ENCODE measurements around the gene FAM240B. TPM values are rescaled to one million over a fixed set of nuclear protein-coding genes. Genes with fewer than 3 reads are reported as not detected.

Gene FAM240B
- total RNA-seq, 4 donors from 2014 or later: not detected

DNA sequence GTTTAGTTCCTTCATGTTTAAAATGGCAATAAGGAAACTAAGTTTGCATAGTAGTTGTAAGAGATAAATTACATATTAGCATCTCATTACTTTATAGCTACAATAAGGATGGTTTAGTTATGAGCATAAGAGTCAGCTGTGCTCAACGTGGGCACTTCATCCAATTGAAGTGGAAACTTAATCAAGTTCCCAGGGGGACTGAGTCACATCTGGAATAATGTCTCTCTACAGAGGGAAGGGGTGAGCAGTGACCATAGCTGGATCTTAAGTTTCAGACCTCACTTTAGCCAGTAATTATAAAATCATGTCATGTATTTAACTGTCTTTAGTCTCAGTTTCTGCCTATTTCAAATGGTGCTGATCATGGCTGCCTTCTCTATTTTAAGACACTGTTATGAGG, 36.8 kb upstream of the FAM240B start:
- 53% methylated on average over 1 of the region's 1 CpG for WGBS
- Histone ChIP-seq H3K36me3 (no peaks in the 10 kb centered on the region), H3K4me3 (no peak overlapping the region), H3K9me3 (no peaks in the 10 kb centered on the region), H3K27me3 (no peaks in the 10 kb centered on the region), H3K4me1 (peaks cover 0 to 8% (median 5%) of the 10 kb centered on the region in 4 donors), H3K27ac (replicated peaks in 1 of 4) (no peak overlapping the region)
- TF ChIP-seq EP300 (IDR thresholded peaks at IDR 0.05) (no peak), POLR2A (IDR thresholded peaks at IDR 0.05; ENCODE audit: low read depth) (no peak), POLR2AphosphoS5 (IDR thresholded peaks at IDR 0.05) (no peak)
- TF ChIP-seq, protein P1, sequence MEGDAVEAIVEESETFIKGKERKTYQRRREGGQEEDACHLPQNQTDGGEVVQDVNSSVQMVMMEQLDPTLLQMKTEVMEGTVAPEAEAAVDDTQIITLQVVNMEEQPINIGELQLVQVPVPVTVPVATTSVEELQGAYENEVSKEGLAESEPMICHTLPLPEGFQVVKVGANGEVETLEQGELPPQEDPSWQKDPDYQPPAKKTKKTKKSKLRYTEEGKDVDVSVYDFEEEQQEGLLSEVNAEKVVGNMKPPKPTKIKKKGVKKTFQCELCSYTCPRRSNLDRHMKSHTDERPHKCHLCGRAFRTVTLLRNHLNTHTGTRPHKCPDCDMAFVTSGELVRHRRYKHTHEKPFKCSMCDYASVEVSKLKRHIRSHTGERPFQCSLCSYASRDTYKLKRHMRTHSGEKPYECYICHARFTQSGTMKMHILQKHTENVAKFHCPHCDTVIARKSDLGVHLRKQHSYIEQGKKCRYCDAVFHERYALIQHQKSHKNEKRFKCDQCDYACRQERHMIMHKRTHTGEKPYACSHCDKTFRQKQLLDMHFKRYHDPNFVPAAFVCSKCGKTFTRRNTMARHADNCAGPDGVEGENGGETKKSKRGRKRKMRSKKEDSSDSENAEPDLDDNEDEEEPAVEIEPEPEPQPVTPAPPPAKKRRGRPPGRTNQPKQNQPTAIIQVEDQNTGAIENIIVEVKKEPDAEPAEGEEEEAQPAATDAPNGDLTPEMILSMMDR (IDR thresholded peaks at IDR 0.05): no peak
- intact Hi-C loops (cut with DNase I): no loop called here
- DNase-seq (ENCODE audit: extremely low spot score): no peak

DNA sequence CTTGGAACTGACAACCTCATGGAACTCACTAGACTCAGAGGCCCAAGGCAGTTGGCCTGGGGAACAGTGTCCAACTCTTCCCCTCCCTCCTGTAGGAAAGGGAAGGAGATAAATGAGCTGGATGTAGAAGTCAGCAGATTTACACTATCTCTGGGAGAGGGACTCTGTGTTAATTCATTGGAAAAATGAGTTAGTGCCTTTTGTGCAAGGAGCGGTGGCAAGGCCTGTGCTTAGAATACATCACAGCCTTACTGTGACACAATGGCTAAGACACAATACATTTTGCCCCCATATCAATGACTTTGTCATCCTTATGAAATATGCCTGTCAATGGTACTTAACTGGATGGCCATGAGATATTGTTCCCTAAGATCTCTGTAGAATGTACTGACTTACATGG, 28.0 kb upstream of the FAM240B start:
- H3K4me1 ChIP-seq: no peaks in the 10 kb centered on the region
- peak; percentile 26 for DNase-seq (ENCODE audit: extremely low spot score)
- H3K9me3 ChIP-seq: no peaks in the 10 kb centered on the region
- no peak overlapping the region for H3K27ac ChIP-seq (replicated peaks in 1 of 4)
- no peak overlapping the region for H3K4me3 ChIP-seq
- H3K27me3 ChIP-seq: no peaks in the 10 kb centered on the region
- intact Hi-C loops (cut with DNase I): no loop called here
- WGBS: 100% methylated on average over 1 of the region's 1 CpG
- no peaks in the 10 kb centered on the region for H3K36me3 ChIP-seq
- no peak for TF ChIP-seq EP300 (IDR thresholded peaks at IDR 0.05)
- TF ChIP-seq, protein P1 (IDR thresholded peaks at IDR 0.05): no peak

DNA sequence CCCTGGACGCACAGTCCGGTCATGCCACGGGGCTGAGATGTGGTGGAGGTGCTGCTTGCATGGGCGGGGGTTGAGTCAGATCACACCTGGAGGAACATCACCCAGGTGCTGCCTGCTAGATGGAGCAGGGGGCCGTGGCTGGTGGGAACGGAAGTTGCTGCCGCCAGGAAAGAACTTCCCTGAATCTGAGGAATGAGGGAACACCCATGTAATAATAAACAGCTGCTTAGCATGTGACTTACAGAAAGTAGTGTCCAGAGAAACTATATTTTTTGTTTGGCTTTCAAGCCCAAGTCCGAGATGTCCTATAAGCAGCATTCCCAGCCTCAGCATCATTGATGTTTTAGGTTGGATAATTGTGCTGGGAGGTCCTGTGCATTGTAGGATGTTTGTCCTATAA, 27.1 kb upstream of the FAM240B start:
- Histone ChIP-seq H3K4me1 (no peaks in the 10 kb centered on the region), H3K9me3 (no peaks in the 10 kb centered on the region), H3K27me3 (no peaks in the 10 kb centered on the region), H3K36me3 (no peaks in the 10 kb centered on the region), H3K27ac (replicated peaks in 1 of 4) (no peak overlapping the region), H3K4me3 (no peak overlapping the region)
- DNase-seq (ENCODE audit: extremely low spot score): no peak
- TF ChIP-seq EP300 (IDR thresholded peaks at IDR 0.05) (no peak), POLR2A (IDR thresholded peaks at IDR 0.05; ENCODE audit: low read depth) (no peak), POLR2AphosphoS5 (IDR thresholded peaks at IDR 0.05) (no peak)
- TF ChIP-seq, protein P1 (IDR thresholded peaks at IDR 0.05): no peak
- intact Hi-C loops (cut with DNase I): no loop called here
- WGBS: 77% methylated on average over 8 of the region's 8 CpGs

DNA sequence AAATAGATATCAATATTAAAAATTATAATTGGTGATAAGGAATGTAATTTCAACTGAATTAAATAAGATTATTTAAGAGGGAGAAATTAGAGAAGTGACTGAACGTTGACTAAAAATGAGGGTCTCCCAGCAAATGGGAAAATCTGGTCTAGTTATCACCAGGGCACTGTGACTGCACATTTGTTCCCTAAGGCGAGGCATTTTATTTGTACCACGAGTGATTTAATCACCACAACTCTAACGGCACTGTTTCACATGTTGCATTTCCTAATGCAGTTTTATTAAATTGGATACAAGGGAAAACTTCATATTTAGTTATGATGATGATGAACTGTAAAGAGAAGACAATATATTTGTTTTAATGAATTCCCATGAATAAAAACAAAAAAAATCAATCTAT, 26.4 kb upstream of the FAM240B start:
- Histone ChIP-seq H3K9me3 (no peaks in the 10 kb centered on the region), H3K36me3 (no peaks in the 10 kb centered on the region), H3K4me3 (no peak overlapping the region), H3K27me3 (no peaks in the 10 kb centered on the region), H3K27ac (replicated peaks in 1 of 4) (no peak overlapping the region), H3K4me1 (no peaks in the 10 kb centered on the region)
- intact Hi-C loops (cut with DNase I): no loop called here
- WGBS: 81% methylated on average over 4 of the region's 4 CpGs
- DNase-seq (ENCODE audit: extremely low spot score): no peak
- no peak for TF ChIP-seq EP300 (IDR thresholded peaks at IDR 0.05)
- no peak for TF ChIP-seq POLR2A (IDR thresholded peaks at IDR 0.05; ENCODE audit: low read depth)
- TF ChIP-seq, protein P1 (IDR thresholded peaks at IDR 0.05): no peak
- no peak for TF ChIP-seq POLR2AphosphoS5 (IDR thresholded peaks at IDR 0.05)

DNA sequence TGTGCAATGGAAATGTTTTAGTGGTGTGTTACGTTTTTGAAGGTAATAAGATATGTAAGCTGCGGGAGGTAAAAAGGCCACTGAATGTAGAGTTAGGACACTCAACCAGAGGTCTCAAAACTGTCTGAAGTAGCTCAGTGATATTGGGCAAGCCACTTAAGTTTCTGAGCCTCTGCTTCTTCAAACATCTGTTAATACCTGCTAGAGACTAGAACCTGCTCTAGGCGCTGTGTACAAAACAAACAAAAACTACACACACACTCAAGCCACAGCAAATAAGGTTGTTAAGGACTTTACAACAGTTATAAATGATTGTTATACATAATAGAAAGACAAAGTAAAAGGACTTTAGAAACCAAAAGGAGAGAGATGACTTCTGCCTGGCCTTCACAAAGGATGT, 24.6 kb upstream of the FAM240B start:
- DNase-seq (ENCODE audit: extremely low spot score): peak; percentile 29
- intact Hi-C loops (cut with DNase I): no loop called here
- WGBS: 97% methylated on average over 3 of the region's 3 CpGs
- Histone ChIP-seq H3K27ac (replicated peaks in 1 of 4) (no peak overlapping the region), H3K4me1 (no peaks in the 10 kb centered on the region), H3K4me3 (no peak overlapping the region), H3K27me3 (no peaks in the 10 kb centered on the region), H3K9me3 (no peaks in the 10 kb centered on the region), H3K36me3 (no peaks in the 10 kb centered on the region)
- TF ChIP-seq POLR2A (IDR thresholded peaks at IDR 0.05; ENCODE audit: low read depth): no peak
- TF ChIP-seq, protein P1 (IDR thresholded peaks at IDR 0.05): no peak
